CMK (cell line): ENCODE data around the gene CDK12.
"Not testable (repeated sequence)": the region's sequence is repeated elsewhere in the genome, so short reads cannot be mapped to it uniquely, and the experiment has no call there.

ENCODE experiments used
- DNase-seq: peaks from one replicate; pipeline ENCODE4 v3.0.0-alpha.2; 2010; ENCODE audit warnings: low read depth

Gene CDK12

GRCh38 chr17:39461113-39461925, at the start of gene CDK12:
CDK12 (plus strand) TSS chr17:39461486; CDS start chr17:39462072, 586 bp downstream.
- peak; percentile 98 for DNase-seq

DNA sequence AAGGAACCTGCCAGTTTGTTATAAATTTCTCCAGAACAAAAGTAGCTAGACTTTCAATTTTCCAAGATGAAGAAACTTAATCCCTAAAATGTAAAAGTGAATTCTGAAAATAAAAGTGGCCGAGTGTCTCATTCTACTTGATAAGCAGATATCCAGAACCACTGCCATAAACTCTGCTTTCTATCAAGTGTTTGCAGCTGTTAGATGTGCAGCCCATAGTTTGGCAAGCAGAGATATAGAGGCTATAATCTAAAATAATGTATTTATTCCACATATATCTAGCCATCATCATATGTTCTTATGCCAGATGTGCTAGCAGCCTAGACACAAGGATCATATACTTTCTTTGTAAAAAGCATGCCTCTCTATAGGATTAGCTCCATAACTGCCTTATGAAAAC, 45.1 kb upstream of the CDK12 start:
- no peak for DNase-seq

DNA sequence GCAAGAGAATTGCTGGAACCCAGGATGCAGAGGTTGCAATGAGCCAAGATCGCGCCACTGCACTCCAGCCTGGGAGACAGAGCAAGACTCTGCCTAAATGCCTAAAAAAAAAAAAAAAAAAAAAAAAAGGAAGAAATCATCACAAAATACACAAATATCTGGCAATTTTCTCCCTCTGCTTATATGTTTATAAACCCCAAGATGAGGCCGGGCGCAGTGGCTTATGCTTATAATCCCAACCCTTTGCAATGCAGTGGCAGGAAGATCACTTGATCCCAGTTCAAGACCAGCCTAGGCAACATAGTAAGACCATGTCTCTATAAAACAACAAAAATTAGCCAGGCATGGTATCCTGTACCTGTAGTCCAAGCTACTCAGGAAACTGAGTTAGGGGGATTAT, 31.7 kb upstream of the CDK12 start:
- DNase-seq = no peak

- not testable (repeated sequence) for DNase-seq
Measured at GRCh38 chr17:39439868-39440267, 21.4 kb upstream of the CDK12 start.

DNA sequence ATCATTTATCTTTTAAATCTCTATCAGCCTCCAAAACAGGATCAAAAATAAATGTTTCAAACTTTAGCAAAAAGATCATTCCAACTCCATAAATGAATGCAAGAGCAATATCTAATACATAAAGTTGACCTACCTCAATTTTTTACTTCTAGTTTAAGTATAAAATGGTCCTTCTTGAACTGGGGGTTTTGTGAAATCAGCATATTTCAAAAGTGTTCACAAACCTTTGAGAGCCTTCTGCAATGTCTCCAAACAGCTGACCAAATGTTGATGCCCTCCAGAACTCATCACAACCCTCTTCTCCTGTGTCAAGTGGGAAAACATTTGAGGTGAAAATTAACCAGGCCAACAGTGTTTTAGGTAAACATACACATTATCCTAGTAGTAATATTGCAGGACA, 18.0 kb upstream of the CDK12 start:
- no peak for DNase-seq

DNA sequence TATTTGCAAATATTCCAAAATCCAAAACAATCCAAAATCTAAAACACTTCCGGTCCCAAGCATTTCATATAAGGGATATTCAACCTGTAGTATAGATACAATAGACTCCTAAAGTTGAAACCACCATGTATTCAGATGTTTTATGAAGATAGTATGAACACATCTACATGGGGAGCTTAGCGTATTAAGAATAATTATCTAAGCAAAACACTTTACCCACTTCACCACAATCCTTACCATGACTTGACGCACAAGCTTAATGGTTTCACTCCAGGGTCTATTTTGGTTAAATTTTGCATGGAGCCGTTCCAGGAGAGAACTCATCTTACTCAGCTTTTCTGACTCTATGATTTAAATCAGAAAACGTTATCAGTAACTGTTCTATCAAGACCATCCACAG, 13.7 kb upstream of the CDK12 start:
- no peak for DNase-seq

DNA sequence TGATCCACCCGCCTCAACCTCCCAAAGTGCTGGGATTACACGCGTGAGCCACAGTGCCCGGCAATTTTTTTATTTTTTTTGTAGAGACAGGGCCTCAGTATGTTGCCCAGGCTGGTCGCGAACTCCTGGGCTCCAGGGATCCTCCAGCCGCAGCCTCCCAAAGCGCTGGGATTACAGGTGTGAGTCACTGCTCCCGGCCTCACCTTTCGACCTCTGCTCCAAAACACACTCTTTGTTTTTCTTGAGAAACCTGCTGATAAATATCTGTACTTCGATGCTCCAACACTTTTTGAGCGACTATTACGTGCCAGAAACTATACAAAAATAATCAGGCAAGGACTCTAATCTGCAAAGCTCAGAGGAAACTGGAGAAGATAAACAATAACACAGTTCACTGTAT, 11.2 kb upstream of the CDK12 start:
- DNase-seq = no peak

DNA sequence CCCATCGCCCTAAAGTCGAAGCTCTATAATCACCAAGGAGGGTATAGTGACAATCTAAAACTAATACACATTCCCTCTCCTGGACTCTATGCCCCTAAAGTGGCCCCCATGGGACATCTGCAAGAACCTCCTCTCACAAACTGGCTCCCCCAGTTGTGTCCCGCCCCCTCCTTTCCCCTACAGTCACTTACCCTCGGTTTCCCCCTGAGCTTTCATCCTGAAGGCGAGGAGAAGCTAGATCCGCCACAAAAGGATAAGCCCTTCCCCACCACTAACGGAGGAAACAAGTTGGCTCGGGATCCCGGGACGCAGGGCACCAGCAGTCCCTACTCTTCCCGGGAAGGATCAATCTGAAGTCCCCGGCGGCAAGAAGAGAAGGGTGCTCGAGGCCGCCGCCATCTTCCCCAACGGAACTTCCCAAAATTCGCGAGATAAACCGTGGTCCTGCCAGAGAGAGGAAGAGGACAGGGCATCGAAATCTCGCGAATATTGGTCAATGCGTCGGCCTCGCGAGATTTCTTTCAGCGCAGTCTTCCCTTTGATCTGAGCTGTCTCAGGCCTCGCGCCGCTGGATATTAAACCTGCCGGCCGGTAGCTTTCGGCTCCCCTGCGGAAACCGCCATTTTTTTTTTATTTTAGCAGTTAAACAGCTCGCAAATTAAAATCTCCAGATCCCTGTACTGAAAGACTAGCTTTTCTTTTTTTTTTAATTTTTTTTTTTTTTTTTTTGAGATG, 10.3 kb upstream of the CDK12 start, which contains the start of gene MED1:
TSS of gene MED1 (minus strand) at position 417 of the 735 bp plus-strand sequence. CDS start at position 216, 201 bp downstream.
- DNase-seq = peak; percentile 86

- no peak for DNase-seq
Measured at GRCh38 chr17:39455919-39456318, 5.4 kb upstream of the CDK12 start.

- no peak for DNase-seq
Measured at GRCh38 chr17:39461926-39462569, 762 bp downstream of the CDK12 start.

DNA sequence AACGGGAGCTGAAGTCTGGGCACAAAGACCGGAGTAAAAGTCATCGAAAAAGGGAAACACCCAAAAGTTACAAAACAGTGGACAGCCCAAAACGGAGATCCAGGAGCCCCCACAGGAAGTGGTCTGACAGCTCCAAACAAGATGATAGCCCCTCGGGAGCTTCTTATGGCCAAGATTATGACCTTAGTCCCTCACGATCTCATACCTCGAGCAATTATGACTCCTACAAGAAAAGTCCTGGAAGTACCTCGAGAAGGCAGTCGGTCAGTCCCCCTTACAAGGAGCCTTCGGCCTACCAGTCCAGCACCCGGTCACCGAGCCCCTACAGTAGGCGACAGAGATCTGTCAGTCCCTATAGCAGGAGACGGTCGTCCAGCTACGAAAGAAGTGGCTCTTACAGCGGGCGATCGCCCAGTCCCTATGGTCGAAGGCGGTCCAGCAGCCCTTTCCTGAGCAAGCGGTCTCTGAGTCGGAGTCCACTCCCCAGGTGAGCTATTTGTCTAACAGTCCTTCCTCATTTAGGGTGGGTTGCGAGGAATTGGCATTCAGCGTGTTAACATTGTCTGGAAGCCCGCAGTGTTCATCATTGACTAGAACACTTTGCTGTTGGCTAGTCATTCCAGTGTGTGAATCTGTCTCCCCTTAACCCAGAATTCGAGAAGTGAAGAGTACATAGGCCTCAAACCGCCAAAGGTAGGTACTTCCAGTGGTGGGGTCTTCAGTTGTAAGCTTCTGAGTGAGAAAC, 1.5 kb downstream of the CDK12 start:
- DNase-seq = no peak

DNA sequence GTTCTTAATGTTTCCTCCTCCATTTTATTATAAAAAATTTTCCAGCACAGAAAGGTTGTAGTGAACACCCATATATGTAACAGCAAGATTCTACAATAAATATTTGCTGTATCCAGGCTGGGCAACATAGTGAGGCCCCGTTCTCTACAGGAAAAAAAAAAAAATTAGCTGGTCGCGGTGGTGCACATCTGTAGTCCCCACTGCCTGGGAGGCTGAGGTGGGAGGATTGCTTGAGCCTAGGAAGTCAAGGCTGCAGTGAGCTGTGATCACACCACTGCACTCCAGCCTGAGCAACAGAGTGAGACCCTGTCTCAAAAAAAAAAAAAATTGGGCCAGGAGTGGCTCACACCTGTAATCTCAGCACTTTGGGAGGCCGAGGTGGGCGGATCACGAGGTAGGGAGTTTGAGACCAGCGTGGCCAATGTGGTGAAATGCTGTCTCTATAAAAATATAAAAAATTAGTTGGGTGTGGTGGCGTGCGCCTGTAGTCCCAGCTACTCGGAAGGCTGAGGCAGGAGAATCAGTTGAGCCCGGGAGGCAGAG, 3.4 kb downstream of the CDK12 start:
- DNase-seq = not testable (repeated sequence)

- not testable (repeated sequence) for DNase-seq
Measured at GRCh38 chr17:39468610-39469009, 7.3 kb downstream of the CDK12 start.

DNA sequence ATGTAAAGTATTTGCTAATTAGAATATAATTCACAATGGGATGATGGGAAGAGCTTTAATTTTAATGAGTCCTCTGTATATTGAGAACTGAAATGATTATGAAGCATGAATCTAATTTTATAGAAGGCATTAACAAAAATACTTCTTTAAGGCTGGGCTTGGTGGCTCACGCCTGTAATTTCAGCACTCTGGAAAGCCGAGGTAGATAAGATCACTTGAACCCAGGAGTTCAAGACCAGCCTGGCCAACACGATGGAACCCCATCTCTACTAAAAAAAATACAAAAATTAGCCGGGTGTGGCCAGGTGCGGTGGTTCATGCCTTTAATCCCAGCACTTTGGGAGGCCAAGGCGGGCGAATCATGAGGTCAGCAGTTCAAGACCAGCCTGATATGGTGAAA, 12.0 kb downstream of the CDK12 start:
- no peak for DNase-seq

- DNase-seq = not testable (repeated sequence)
Measured at GRCh38 chr17:39479631-39480030, 18.3 kb downstream of the CDK12 start.

DNA sequence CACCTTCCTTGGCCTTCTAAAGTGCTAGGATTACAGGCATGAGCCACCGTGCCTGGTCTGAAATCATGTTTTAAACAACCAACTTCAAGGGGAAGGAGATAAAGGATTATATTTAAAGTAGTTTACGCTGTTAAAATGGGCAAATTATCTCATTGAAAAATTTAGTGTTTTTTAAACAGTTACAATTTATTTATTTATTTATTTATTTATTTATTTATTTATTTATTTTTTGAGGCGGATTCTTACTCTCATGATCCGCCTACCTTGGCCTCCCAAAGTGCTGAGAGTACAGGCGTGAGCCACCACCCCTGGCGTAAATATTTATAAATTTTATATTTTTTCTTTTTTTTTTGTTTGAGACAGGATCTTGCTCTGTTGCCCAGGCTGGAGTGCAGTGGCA, 22.2 kb downstream of the CDK12 start:
- DNase-seq = no peak

DNA sequence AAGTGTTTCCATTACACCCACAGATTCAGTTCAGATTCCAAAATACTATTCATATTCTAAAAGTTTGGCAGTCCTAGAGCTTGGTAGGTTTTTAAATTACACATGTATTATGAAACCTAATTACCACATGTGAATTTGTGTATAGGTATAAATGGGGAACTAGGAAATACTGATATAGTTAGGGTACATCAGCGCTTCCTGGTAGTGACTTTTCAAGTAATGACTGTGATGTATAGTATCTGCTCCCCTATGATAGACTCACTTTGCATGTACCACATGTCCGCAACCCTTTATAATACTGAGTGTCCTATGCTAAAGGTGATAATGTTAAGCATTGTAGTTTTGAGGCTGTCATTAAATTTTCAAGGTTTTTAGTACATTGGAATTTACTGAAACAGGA, 22.9 kb downstream of the CDK12 start:
- no peak for DNase-seq

DNA sequence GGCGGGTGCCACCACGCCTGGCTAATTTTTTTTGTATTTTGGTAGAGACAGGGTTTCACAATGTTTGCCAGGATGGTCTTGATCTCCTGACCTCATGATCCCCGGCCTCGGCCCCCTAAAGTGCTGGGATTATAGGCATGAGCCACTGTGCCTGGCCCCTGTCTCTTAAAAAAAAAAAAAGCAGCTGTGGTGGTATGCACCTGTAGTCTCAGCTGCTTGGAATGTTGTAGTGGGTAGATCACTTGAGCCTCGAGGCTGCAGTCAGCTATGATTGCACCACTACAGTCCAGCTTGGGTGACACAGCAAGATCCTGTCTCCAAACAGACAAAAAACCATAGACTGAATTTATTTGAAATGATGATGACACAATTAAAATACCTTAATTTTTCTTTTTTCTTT, 24.3 kb downstream of the CDK12 start:
- no peak for DNase-seq

GRCh38 chr17:39486242-39486641, 25.0 kb downstream of the CDK12 start:
- no peak for DNase-seq

GRCh38 chr17:39487490-39487889, 26.2 kb downstream of the CDK12 start:
- DNase-seq = not testable (repeated sequence)

- DNase-seq = no peak
Measured at GRCh38 chr17:39487946-39488345, 26.7 kb downstream of the CDK12 start.

GRCh38 chr17:39496921-39497320, 35.6 kb downstream of the CDK12 start:
- DNase-seq = not testable (repeated sequence)
